MCF 10A (cell line): Measurements from ENCODE around the gene ZNF611. TPM values are rescaled to one million over a fixed set of nuclear protein-coding genes. Genes with fewer than 3 reads are reported as not detected.

ENCODE experiments used
- BruUV-seq: library from RNA; stranded (reverse); fragments of 400-500 nt; replicated peaks from 2 replicates; lab custom pipeline; 2021; lab: Mats Ljungman, UMichigan
- CTCF ChIA-PET: fragments of 300-600 bp; sonication (Branson Sonifier 250); formaldehyde crosslinking; extraction: SDS; loops from one replicate; lab custom pipeline; 2021; ENCODE audit warnings: antibody characterized with exemption, inconsistent platforms; lab: Yijun Ruan, JAX
- POLR2A ChIA-PET: fragments of 300-600, 350-650 bp; sonication (Branson Sonifier 250); formaldehyde crosslinking; extraction: SDS; loops from one replicate; lab custom pipeline; 2020; ENCODE audit warnings: antibody characterized with exemption, inconsistent platforms; lab: Yijun Ruan, JAX
- DNase-seq: peaks from one replicate; pipeline ENCODE4 v3.0.0-alpha.2; 2018; ENCODE audit not compliant: unreplicated experiment
- H3K27ac Mint-ChIP-seq: one replicate; pipeline ENCODE4 v1.8.0; 2022; ENCODE audit warnings: mild to moderate bottlenecking, low read depth, mixed read lengths; ENCODE audit not compliant: unreplicated experiment
- H3K27me3 Mint-ChIP-seq: one replicate; pipeline ENCODE4 v1.8.0; 2022; ENCODE audit warnings: mixed read lengths; ENCODE audit not compliant: insufficient read depth, unreplicated experiment
- H3K36me3 Mint-ChIP-seq: one replicate; pipeline ENCODE4 v1.8.0; 2022; ENCODE audit warnings: mild to moderate bottlenecking, moderate library complexity, mixed read lengths; ENCODE audit not compliant: insufficient read depth, unreplicated experiment
- H3K4me1 Mint-ChIP-seq: one replicate; pipeline ENCODE4 v1.8.0; 2022; ENCODE audit warnings: mixed read lengths; ENCODE audit not compliant: insufficient read depth, unreplicated experiment
- H3K4me3 Mint-ChIP-seq: one replicate; pipeline ENCODE4 v1.8.0; 2022; ENCODE audit warnings: mild to moderate bottlenecking, moderate library complexity, mixed read lengths; ENCODE audit not compliant: unreplicated experiment
- H3K9me3 Mint-ChIP-seq: one replicate; pipeline ENCODE4 v1.8.0; 2022; ENCODE audit warnings: mixed read lengths; ENCODE audit not compliant: unreplicated experiment
- CTCF ChIP-seq: fragments of 200-600 bp; IDR thresholded peaks from one replicate; pipeline ENCODE4 v1.8.0; 2022; ENCODE audit warnings: antibody characterized with exemption, mild to moderate bottlenecking; ENCODE audit not compliant: unreplicated experiment
- intact Hi-C: fragments of 100-400 bp; cut with micrococcal nuclease; formaldehyde crosslinking; loops from 2 replicates; pipeline ENCODE4 v1.14.1; 2022
- total RNA-seq: library from RNA; stranded (reverse); gene quantifications from 2 replicates; pipeline ENCODE4 v1.2.3, GENCODE V29; 2022

ZNF611 gene
- total RNA-seq, 1 experiment from 2014 or later, result 12.6 TPM

- intact Hi-C loops, result no loop called here
- Mint-ChIP-seq H3K36me3 (peaks cover 69% of the 10 kb centered on the region), H3K4me1 (peaks cover 18% of the 10 kb centered on the region), H3K9me3 (no peaks in the 10 kb centered on the region), H3K27me3 (no peaks in the 10 kb centered on the region), H3K4me3 (no peak overlapping the region), H3K27ac (no peak overlapping the region)
- no peak for TF ChIP-seq CTCF
- ChIA-PET POLR2A (interaction anchor here (0.7 to 2.1 kb wide), 2 partner anchors 12 to 58 kb away, joined by 3 to 10 read pairs; no protein-coding TSS in a partner anchor), CTCF (interaction anchor here (0.8 to 1.7 kb wide), 2 partner anchors 11 to 16 kb away, joined by 3 read pairs; no protein-coding TSS in a partner anchor)
- DNase-seq, result no peak
- no TSS peak for BruUV-seq
Measured at GRCh38 chr19:52659013-52659412, 75.8 kb downstream of the ZNF611 start.

GRCh38 chr19:52658595-52658994 lies 76.2 kb downstream of the ZNF611 start:
- H3K27ac Mint-ChIP-seq, result no peak overlapping the region
- no peaks in the 10 kb centered on the region for H3K27me3 Mint-ChIP-seq
- DNase-seq, result no peak
- H3K36me3 Mint-ChIP-seq, result peaks cover 73% of the 10 kb centered on the region
- no peak for TF ChIP-seq CTCF
- no peaks in the 10 kb centered on the region for H3K9me3 Mint-ChIP-seq
- intact Hi-C loops, result no loop called here
- H3K4me1 Mint-ChIP-seq, result peaks cover 18% of the 10 kb centered on the region
- H3K4me3 Mint-ChIP-seq, result no peak overlapping the region
- CTCF ChIA-PET, result interaction anchor here (0.9 to 1.7 kb wide), 2 partner anchors 16 to 1311 kb away, joined by 3 to 4 read pairs; no protein-coding TSS in a partner anchor
- no TSS peak for BruUV-seq
- POLR2A ChIA-PET, result interaction anchor here (2.1 kb wide), 1 partner anchor 11 kb away, joined by 10 read pairs; no protein-coding TSS in a partner anchor

- DNase-seq, result peak; percentile 6
- H3K36me3 Mint-ChIP-seq, result peaks cover 63% of the 10 kb centered on the region
- CTCF ChIA-PET, result no interaction called here
- H3K4me1 Mint-ChIP-seq, result no peaks in the 10 kb centered on the region
- H3K27ac Mint-ChIP-seq, result no peak overlapping the region
- no peak overlapping the region for H3K4me3 Mint-ChIP-seq
- POLR2A ChIA-PET, result no interaction called here
- intact Hi-C loops, result no loop called here
- peaks cover 15% of the 10 kb centered on the region for H3K9me3 Mint-ChIP-seq
- H3K27me3 Mint-ChIP-seq, result no peaks in the 10 kb centered on the region
- BruUV-seq, result TSS peak; percentile 7
- no peak for TF ChIP-seq CTCF
Measured at GRCh38 chr19:52653161-52653560, 81.7 kb downstream of the ZNF611 start.

Other genes starting within 250 kb of the ZNF611 start
- gene ZNF808, start 207.4 kb downstream of the ZNF611 start, total RNA-seq, result 14.8 and 18.2 TPM in 2 replicates
- gene ZNF701, start 164.8 kb downstream of the ZNF611 start, total RNA-seq, result 8.3 and 13.0 TPM in 2 replicates
- 58.9 and 102 TPM in 2 replicates for gene ZNF83, start 96.7 kb downstream of the ZNF611 start, total RNA-seq
- gene ZNF600, start 51.7 kb upstream of the ZNF611 start, total RNA-seq, result 7.9 and 9.8 TPM in 2 replicates
- gene ZNF28, start 86.6 kb upstream of the ZNF611 start, total RNA-seq, result 13.2 and 15.6 TPM in 2 replicates
- 9.6 and 18.7 TPM in 2 replicates for gene ZNF468, start 122.6 kb upstream of the ZNF611 start, total RNA-seq
- gene ZNF320, start 162.6 kb upstream of the ZNF611 start, total RNA-seq, result 4.9 and 5.4 TPM in 2 replicates
- 7.0 and 7.3 TPM in 2 replicates for gene ZNF888, start 188.4 kb upstream of the ZNF611 start, total RNA-seq
- gene ZNF816, start 227.8 kb upstream of the ZNF611 start, total RNA-seq, result 5.4 and 5.5 TPM in 2 replicates